ENCODE measurements around the gene LRRC26. TPM values are rescaled to one million over a fixed set of nuclear protein-coding genes. Genes with fewer than 3 reads are reported as not detected.

Gene LRRC26
- total RNA-seq, 3 donors from 2014 or later: 18.7 to 63.0 (median 58.9) TPM

- no peaks in the 10 kb centered on the region for H3K36me3 ChIP-seq (ENCODE audit: low read depth)
- ATAC-seq: no peak
These were observed 41.7 kb upstream of the LRRC26 start for GRCh38 chr9:137211532-137211931.

GRCh38 chr9:137206602-137207001, 36.8 kb upstream of the LRRC26 start:
- ATAC-seq (no peak), DNase-seq (no peak)
- no peaks in the 10 kb centered on the region for H3K9me3 ChIP-seq
- intact Hi-C loops (cut with DNase I, micrococcal nuclease): no loop called here
- no peaks in the 10 kb centered on the region for H3K36me3 ChIP-seq (ENCODE audit: low read depth)
- no peak overlapping the region for H3K4me3 ChIP-seq
- TF ChIP-seq, protein P1, sequence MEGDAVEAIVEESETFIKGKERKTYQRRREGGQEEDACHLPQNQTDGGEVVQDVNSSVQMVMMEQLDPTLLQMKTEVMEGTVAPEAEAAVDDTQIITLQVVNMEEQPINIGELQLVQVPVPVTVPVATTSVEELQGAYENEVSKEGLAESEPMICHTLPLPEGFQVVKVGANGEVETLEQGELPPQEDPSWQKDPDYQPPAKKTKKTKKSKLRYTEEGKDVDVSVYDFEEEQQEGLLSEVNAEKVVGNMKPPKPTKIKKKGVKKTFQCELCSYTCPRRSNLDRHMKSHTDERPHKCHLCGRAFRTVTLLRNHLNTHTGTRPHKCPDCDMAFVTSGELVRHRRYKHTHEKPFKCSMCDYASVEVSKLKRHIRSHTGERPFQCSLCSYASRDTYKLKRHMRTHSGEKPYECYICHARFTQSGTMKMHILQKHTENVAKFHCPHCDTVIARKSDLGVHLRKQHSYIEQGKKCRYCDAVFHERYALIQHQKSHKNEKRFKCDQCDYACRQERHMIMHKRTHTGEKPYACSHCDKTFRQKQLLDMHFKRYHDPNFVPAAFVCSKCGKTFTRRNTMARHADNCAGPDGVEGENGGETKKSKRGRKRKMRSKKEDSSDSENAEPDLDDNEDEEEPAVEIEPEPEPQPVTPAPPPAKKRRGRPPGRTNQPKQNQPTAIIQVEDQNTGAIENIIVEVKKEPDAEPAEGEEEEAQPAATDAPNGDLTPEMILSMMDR (IDR thresholded peaks at IDR 0.05): no peak
- H3K4me1 ChIP-seq (ENCODE audit: low read depth): peaks cover 30% of the 10 kb centered on the region

More at GRCh38 chr9:137211532-137211931, 41.7 kb upstream of the LRRC26 start:
- Histone ChIP-seq H3K9me3 (no peaks in the 10 kb centered on the region), H3K4me1 (ENCODE audit: low read depth) (peaks cover 1% of the 10 kb centered on the region), H3K4me3 (no peak overlapping the region)
- TF ChIP-seq, protein P1 (IDR thresholded peaks at IDR 0.05): no peak
- intact Hi-C loops (cut with DNase I, micrococcal nuclease): no loop called here
- DNase-seq: no peak

DNA sequence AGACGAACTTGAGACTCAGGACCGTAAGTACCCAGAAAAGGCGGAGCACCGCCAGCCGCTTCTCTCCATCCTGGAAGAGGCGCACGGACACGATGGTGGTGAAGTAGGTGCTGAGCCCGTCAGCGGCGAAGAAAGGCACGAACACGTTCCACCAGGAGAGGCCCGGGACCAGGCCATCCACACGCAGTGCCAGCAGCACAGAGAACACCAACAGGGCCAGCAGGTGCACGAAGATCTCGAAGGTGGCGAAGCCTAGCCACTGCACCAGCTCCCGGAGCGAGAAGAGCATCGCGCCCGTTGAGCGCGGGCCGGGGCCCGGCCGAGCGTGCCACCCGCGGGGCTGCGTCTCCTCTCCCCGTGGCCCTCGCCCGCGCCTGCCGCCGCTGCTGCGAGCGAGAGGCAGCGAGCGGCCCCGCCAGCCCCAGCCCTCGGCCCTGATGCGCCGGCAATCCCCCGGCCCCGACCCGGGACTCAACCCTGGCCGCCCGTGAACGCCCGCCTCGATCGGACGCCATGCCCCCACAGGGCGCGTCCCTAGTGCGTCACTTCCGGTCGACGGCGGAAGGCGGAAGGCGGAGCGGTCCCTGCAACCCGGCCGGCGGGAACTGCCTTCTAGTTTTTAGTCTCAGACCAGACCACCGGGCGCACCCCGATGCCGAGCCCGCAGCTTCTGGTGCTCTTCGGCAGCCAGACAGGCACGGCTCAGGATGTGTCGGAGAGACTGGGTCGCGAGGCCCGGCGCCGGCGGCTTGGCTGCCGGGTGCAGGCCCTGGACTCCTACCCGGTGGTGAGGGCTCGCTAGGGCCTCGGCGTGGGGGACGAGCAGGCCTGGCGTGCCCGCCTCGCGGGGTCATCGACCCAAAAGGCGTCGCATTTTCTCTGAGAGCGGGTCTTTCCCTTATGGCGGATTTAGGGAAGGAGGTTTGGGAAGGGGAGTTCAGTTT, 35.5 kb upstream of the LRRC26 start, which contains the start of the genes NDOR1 and TMEM203:
NDOR1 (plus strand) TSS at position 575 of the 944 bp plus-strand sequence; CDS start at position 653, 78 bp downstream.
TMEM203 (minus strand) TSS at position 523 of the 944 bp plus-strand sequence; CDS start at position 289, 234 bp downstream.
- no peaks in the 10 kb centered on the region for H3K9me3 ChIP-seq
- intact Hi-C loops (cut with DNase I, micrococcal nuclease): no loop called here
- TF ChIP-seq, protein P1 (IDR thresholded peaks at IDR 0.05): no peak
- DNase-seq: peak; percentile 95
- peak within 1 kb of the TSS; percentile 87 for H3K4me3 ChIP-seq
- ATAC-seq: peak; percentile 73
- H3K36me3 ChIP-seq (ENCODE audit: low read depth): peaks cover 3% of the 10 kb centered on the region
- H3K4me1 ChIP-seq (ENCODE audit: low read depth): peaks cover 33% of the 10 kb centered on the region

GRCh38 chr9:137204731-137205125, 34.9 kb upstream of the LRRC26 start:
- ATAC-seq (no peak), DNase-seq (no peak)
- Histone ChIP-seq H3K9me3 (no peaks in the 10 kb centered on the region), H3K4me3 (peak overlapping the region; percentile 87), H3K4me1 (ENCODE audit: low read depth) (peaks cover 34% of the 10 kb centered on the region), H3K36me3 (ENCODE audit: low read depth) (peaks cover 3% of the 10 kb centered on the region)
- intact Hi-C loops (cut with DNase I, micrococcal nuclease): no loop called here
- TF ChIP-seq, protein P1 (IDR thresholded peaks at IDR 0.05): no peak

- TF ChIP-seq, protein P1 (IDR thresholded peaks at IDR 0.05): no peak
- DNase-seq: no peak
- peaks cover 47% of the 10 kb centered on the region for H3K4me1 ChIP-seq (ENCODE audit: low read depth)
These were observed 33.1 kb upstream of the LRRC26 start for GRCh38 chr9:137202966-137203365.

More at GRCh38 chr9:137202966-137203365, 33.1 kb upstream of the LRRC26 start:
- H3K4me3 ChIP-seq: no peak overlapping the region
- intact Hi-C loops (cut with DNase I, micrococcal nuclease): no loop called here
- peaks cover 3% of the 10 kb centered on the region for H3K36me3 ChIP-seq (ENCODE audit: low read depth)
- H3K9me3 ChIP-seq: no peaks in the 10 kb centered on the region
- no peak for ATAC-seq

Data from mucosa of descending colon (tissue), 3 donors.